Left lung (tissue), 10 donors: Measurements from ENCODE around the gene SLC17A5. TPM values are rescaled to one million over a fixed set of nuclear protein-coding genes. Genes with fewer than 3 reads are reported as not detected.

Experiments used
- ATAC-seq: fragments of 200-7000 bp; cut with Tn5 transposase; one replicate; pipeline ENCODE4 v1.9.1; 2020; ENCODE audit warnings: moderate library complexity
- DNase-seq, 4 donors: peaks; one replicate each; pipeline ENCODE4 v3.0.0-alpha.2; 2013 to 2020
- H3K27ac ChIP-seq, 2 donors: fragments of 200-600 bp; sonication (generic) in 1 of 2; one replicate each; pipeline versions ENCODE4 v1.5.0 to v1.8.0; 2020 to 2021
- H3K27me3 ChIP-seq, 2 donors: fragments of 200-600 bp; sonication (generic) in 1 of 2; one replicate each; pipeline versions ENCODE4 v1.5.0 to v1.8.0; 2020 to 2021
- H3K36me3 ChIP-seq, 2 donors: fragments of 200-600 bp; sonication (generic) in 1 of 2; one replicate each; pipeline versions ENCODE4 v1.5.0 to v1.8.0; 2020 to 2021
- H3K4me1 ChIP-seq, 2 donors: fragments of 200-600 bp; one replicate each; pipeline ENCODE4 v1.8.0; 2021
- H3K4me3 ChIP-seq, 2 donors: fragments of 200-600 bp; sonication (generic) in 1 of 2; one replicate each; pipeline versions ENCODE4 v1.5.0 to v1.8.0; 2020 to 2021; ENCODE audit warnings: mild to moderate bottlenecking in 1 of 2
- H3K9me3 ChIP-seq, 2 donors: fragments of 200-600 bp; sonication (generic) in 1 of 2; one replicate each; pipeline versions ENCODE4 v1.5.0 to v1.8.0; 2020 to 2021
- CTCF ChIP-seq, 2 donors: fragments of 200-600 bp; sonication (generic) in 1 of 2; IDR thresholded peaks; one replicate each; pipeline versions ENCODE4 v1.5.0 to v1.8.0; 2021; ENCODE audit warnings: antibody characterized with exemption in 2 of 2
- intact Hi-C, 2 donors: fragments of 100-400 bp; cut with DNase I; formaldehyde crosslinking; loops; one replicate each; pipeline versions ENCODE4 v1.11.2 to v1.14.2; 2022
- polyA plus RNA-seq, 6 donors: library from polyadenylated mRNA; unstranded; fragments of 120-200 nt; gene quantifications; one replicate each; pipeline ENCODE4 v1.2.1, GENCODE V29; 2013; ENCODE audit not compliant: insufficient read length in 6 of 6
- total RNA-seq, 2 donors: library from RNA; stranded (reverse); fragmentation: NEBNext Ultra II Directional; extraction: Animal tissue kit (Norgen Biotek cat#: 25700); gene quantifications; one replicate each; pipeline ENCODE4 v1.2.1, GENCODE V29; 2021
- donor health status: DM: no; HTN: yes; CAD: no.
- donor health status: DM: no; HTN: no; CAD: no.

The SLC17A5 gene
- total and polyA plus RNA-seq, 8 donors: 8.7 to 27.8 (median 10.3) TPM

GRCh38 chr6:73675466-73676098 is 21.8 kb upstream of the SLC17A5 start:
- no peaks in the 10 kb centered on the region for H3K9me3 ChIP-seq
- DNase-seq (peak in 3 of 4 donors; percentile 64 to 79 (median 67)), ATAC-seq (peak; percentile 98)
- TF ChIP-seq CTCF (IDR thresholded peaks at IDR 0.05): peak; percentile 70 to 79
- no peaks in the 10 kb centered on the region for H3K36me3 ChIP-seq
- intact Hi-C loops: loop anchor here in 1 of 2 donors (5.0 kb wide), 1 partner anchor 57 kb away; no protein-coding TSS in a partner anchor
- H3K4me3 ChIP-seq: no peak overlapping the region
- no peak overlapping the region for H3K27ac ChIP-seq
- H3K27me3 ChIP-seq: no peaks in the 10 kb centered on the region
- H3K4me1 ChIP-seq: no peaks in the 10 kb centered on the region

DNA sequence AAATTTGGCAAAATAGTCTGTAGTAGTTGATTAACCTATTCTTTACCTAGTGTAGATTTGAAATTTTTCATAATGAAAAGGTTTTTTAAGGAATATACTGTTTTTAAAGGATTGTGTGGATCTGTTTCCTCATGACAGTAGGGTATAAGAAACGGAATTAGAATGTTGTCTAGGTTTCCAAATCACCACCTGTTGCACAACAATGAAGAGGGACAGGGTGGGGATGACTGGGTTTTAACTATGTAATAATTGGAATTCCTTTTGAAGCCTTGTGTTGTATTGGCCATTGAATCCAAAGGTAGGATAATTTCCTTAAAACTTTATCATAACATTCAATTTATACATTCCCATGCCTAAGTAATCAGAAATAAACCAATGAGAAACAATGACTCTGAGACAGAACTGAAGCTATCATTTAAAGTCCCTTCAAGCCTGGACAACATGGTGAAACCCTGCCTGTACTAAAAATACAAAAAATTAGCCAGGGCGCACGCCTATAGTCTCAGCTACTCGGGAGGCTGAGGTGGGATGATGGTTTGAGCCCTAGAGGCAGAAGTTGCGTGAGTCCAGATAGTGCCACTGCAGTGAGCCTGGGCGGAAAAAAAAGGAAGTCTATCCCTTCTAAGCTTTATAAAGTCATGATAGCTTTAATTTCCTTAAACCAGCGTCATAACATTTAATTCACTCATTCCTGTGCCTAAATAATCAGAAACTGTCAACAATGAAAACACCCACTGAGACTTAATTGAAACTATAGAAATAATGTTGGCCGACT is 18.3 kb upstream of the SLC17A5 start:
- H3K36me3 ChIP-seq: no peaks in the 10 kb centered on the region
- no peak overlapping the region for H3K4me3 ChIP-seq
- ATAC-seq: no peak
- no peak overlapping the region for H3K27ac ChIP-seq
- H3K4me1 ChIP-seq: no peaks in the 10 kb centered on the region
- H3K9me3 ChIP-seq: no peaks in the 10 kb centered on the region
- intact Hi-C loops: no loop called here
- DNase-seq: no peak
- TF ChIP-seq CTCF (IDR thresholded peaks at IDR 0.05): no peak
- no peaks in the 10 kb centered on the region for H3K27me3 ChIP-seq

GRCh38 chr6:73669005-73669404 is 15.2 kb upstream of the SLC17A5 start:
- Histone ChIP-seq H3K4me1 (no peaks in the 10 kb centered on the region), H3K36me3 (no peaks in the 10 kb centered on the region), H3K9me3 (no peaks in the 10 kb centered on the region), H3K27me3 (no peaks in the 10 kb centered on the region), H3K4me3 (no peak overlapping the region), H3K27ac (no peak overlapping the region)
- DNase-seq (no peak), ATAC-seq (no peak)
- no peak for TF ChIP-seq CTCF (IDR thresholded peaks at IDR 0.05)
- intact Hi-C loops: no loop called here

DNA sequence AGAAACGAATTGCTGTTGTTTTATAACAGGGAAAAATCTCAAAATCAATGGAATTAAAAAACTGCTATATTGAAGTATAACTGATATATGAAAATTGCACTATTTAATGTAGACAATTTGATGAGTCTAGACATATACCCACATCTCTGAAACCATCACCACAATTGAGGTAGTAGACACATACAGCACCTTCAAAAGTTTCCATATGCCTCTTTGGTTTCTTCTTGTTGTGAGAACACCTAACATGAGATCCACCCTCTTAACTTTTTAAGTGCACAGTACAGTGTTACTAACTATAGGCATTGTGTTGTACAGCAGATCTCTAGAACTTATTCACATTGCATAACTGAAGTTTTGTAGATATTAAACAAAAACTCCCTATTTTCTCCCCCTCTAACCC is 14.0 kb upstream of the SLC17A5 start:
- no peak for DNase-seq
- no peaks in the 10 kb centered on the region for H3K36me3 ChIP-seq
- H3K27me3 ChIP-seq: no peaks in the 10 kb centered on the region
- no peak overlapping the region for H3K27ac ChIP-seq
- no peaks in the 10 kb centered on the region for H3K9me3 ChIP-seq
- no peak for ATAC-seq
- no peak for TF ChIP-seq CTCF (IDR thresholded peaks at IDR 0.05)
- no peaks in the 10 kb centered on the region for H3K4me1 ChIP-seq
- intact Hi-C loops: no loop called here
- no peak overlapping the region for H3K4me3 ChIP-seq

DNA sequence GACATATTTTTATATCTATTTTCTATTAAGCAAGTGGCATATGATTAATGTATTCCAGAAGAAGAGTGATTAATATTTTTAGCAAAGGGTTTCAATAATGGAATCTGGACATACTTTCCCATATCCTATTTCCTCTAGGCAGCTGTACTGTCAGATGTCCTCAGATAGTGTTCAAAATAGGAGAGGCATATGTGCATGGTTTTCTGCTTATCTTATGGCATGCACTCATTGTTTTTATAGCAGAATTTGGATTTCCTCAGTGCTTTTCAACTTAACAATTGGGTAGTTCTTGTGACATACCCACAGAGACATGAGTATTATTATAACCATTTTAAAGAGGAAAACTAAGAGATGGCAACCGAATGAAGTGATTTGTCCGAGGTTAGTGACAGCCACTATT is 12.6 kb upstream of the SLC17A5 start:
- no peak for TF ChIP-seq CTCF (IDR thresholded peaks at IDR 0.05)
- no peak overlapping the region for H3K27ac ChIP-seq
- no peaks in the 10 kb centered on the region for H3K36me3 ChIP-seq
- DNase-seq (no peak), ATAC-seq (no peak)
- H3K9me3 ChIP-seq: no peaks in the 10 kb centered on the region
- H3K4me3 ChIP-seq: no peak overlapping the region
- no peaks in the 10 kb centered on the region for H3K4me1 ChIP-seq
- H3K27me3 ChIP-seq: no peaks in the 10 kb centered on the region
- intact Hi-C loops: no loop called here
